Stimulated activated memory B cell treated with anti-CD40 and anti-IgM and Interleukin-4, amounts not matched to agents 10 μg/mL and 1 μg/mL and 100 μg/mL, for 72 hours (primary cell): ENCODE results near the gene ZNF444.
A peak's percentile ranks its signal among the peaks of the same experiment; 100 is the strongest.
"Not testable (repeated sequence)": the region's sequence is repeated elsewhere in the genome, so short reads cannot be mapped to it uniquely, and the experiment has no call there.

Experiments
- ATAC-seq: fragments of 150-1000 bp; cut with Tn5 transposase; 2 replicates; pipeline ENCODE4 v1.10.0; 2021
- H3K27ac Mint-ChIP-seq: one replicate; pipeline ENCODE4 v1.8.0; 2022; ENCODE audit warnings: mild to moderate bottlenecking, mixed read lengths
- H3K27me3 Mint-ChIP-seq: one replicate; pipeline ENCODE4 v1.8.0; 2022; ENCODE audit warnings: mixed read lengths
- H3K36me3 Mint-ChIP-seq: one replicate; pipeline ENCODE4 v1.8.0; 2022; ENCODE audit warnings: mixed read lengths
- H3K4me1 Mint-ChIP-seq: one replicate; pipeline ENCODE4 v1.8.0; 2022; ENCODE audit warnings: mixed read lengths
- H3K4me3 Mint-ChIP-seq: one replicate; pipeline ENCODE4 v1.8.0; 2022; ENCODE audit warnings: mild to moderate bottlenecking, moderate library complexity, mixed read lengths
- H3K9me3 Mint-ChIP-seq: one replicate; pipeline ENCODE4 v1.8.0; 2022; ENCODE audit warnings: mixed read lengths

Gene ZNF444

GRCh38 chr19:56103027-56103614 lies 38.0 kb upstream of the ZNF444 start:
- Mint-ChIP-seq H3K4me1 (peaks cover 37% of the 10 kb centered on the region), H3K27me3 (no peaks in the 10 kb centered on the region), H3K27ac (no peak overlapping the region), H3K9me3 (no peaks in the 10 kb centered on the region), H3K36me3 (peaks cover 49% of the 10 kb centered on the region), H3K4me3 (no peak overlapping the region)
- no peak for ATAC-seq

GRCh38 chr19:56104423-56104822 lies 36.7 kb upstream of the ZNF444 start:
- H3K4me3 Mint-ChIP-seq, result no peak overlapping the region
- peaks cover 49% of the 10 kb centered on the region for H3K36me3 Mint-ChIP-seq
- H3K9me3 Mint-ChIP-seq, result no peaks in the 10 kb centered on the region
- no peaks in the 10 kb centered on the region for H3K27me3 Mint-ChIP-seq
- ATAC-seq, result no peak
- no peak overlapping the region for H3K27ac Mint-ChIP-seq
- peaks cover 44% of the 10 kb centered on the region for H3K4me1 Mint-ChIP-seq

- Mint-ChIP-seq H3K4me3 (peak overlapping the region; percentile 49), H3K27me3 (no peaks in the 10 kb centered on the region), H3K27ac (peak overlapping the region; percentile 59), H3K36me3 (peaks cover 41% of the 10 kb centered on the region), H3K4me1 (peaks cover 47% of the 10 kb centered on the region), H3K9me3 (no peaks in the 10 kb centered on the region)
- peak; percentile 67 for ATAC-seq
These were observed 35.9 kb upstream of the ZNF444 start for GRCh38 chr19:56105090-56105701.

- H3K27me3 Mint-ChIP-seq, H3K9me3 Mint-ChIP-seq, ATAC-seq: not testable (repeated sequence)
- peak overlapping the region; percentile 48 for H3K4me3 Mint-ChIP-seq
- H3K36me3 Mint-ChIP-seq, result peaks cover 38% of the 10 kb centered on the region
- H3K27ac Mint-ChIP-seq, result peak overlapping the region; percentile 59
- peaks cover 54% of the 10 kb centered on the region for H3K4me1 Mint-ChIP-seq
These were observed 35.2 kb upstream of the ZNF444 start for GRCh38 chr19:56105831-56106396.

GRCh38 chr19:56106397-56106849 lies 34.7 kb upstream of the ZNF444 start:
- Mint-ChIP-seq H3K9me3 (no peaks in the 10 kb centered on the region), H3K27me3 (no peaks in the 10 kb centered on the region), H3K27ac (peak overlapping the region; percentile 59), H3K36me3 (peaks cover 33% of the 10 kb centered on the region), H3K4me1 (peaks cover 59% of the 10 kb centered on the region), H3K4me3 (peak overlapping the region; percentile 48)
- ATAC-seq, result no peak

GRCh38 chr19:56106993-56107392 lies 34.1 kb upstream of the ZNF444 start:
- H3K36me3 Mint-ChIP-seq, result peaks cover 27% of the 10 kb centered on the region
- H3K27me3 Mint-ChIP-seq, result no peaks in the 10 kb centered on the region
- ATAC-seq, result no peak
- peaks cover 65% of the 10 kb centered on the region for H3K4me1 Mint-ChIP-seq
- peak overlapping the region; percentile 46 for H3K27ac Mint-ChIP-seq
- peak overlapping the region; percentile 23 for H3K4me3 Mint-ChIP-seq
- H3K9me3 Mint-ChIP-seq, result no peaks in the 10 kb centered on the region

- no peaks in the 10 kb centered on the region for H3K9me3 Mint-ChIP-seq
- peak overlapping the region; percentile 81 for H3K27ac Mint-ChIP-seq
- H3K27me3 Mint-ChIP-seq, result no peaks in the 10 kb centered on the region
- ATAC-seq, result no peak
- peaks cover 72% of the 10 kb centered on the region for H3K4me1 Mint-ChIP-seq
- H3K36me3 Mint-ChIP-seq, result peaks cover 23% of the 10 kb centered on the region
- H3K4me3 Mint-ChIP-seq, result no peak overlapping the region
These were observed 33.3 kb upstream of the ZNF444 start for GRCh38 chr19:56107626-56108351.

- no peak for ATAC-seq
- H3K27ac Mint-ChIP-seq, result peak overlapping the region; percentile 81
- H3K4me1 Mint-ChIP-seq, result peaks cover 81% of the 10 kb centered on the region
- no peak overlapping the region for H3K4me3 Mint-ChIP-seq
- peaks cover 23% of the 10 kb centered on the region for H3K36me3 Mint-ChIP-seq
- no peaks in the 10 kb centered on the region for H3K27me3 Mint-ChIP-seq
- H3K9me3 Mint-ChIP-seq, result no peaks in the 10 kb centered on the region
These were observed 32.5 kb upstream of the ZNF444 start for GRCh38 chr19:56108447-56109195.

GRCh38 chr19:56109226-56109625 lies 31.9 kb upstream of the ZNF444 start:
- ATAC-seq, result no peak
- H3K4me1 Mint-ChIP-seq, result peaks cover 87% of the 10 kb centered on the region
- no peak overlapping the region for H3K4me3 Mint-ChIP-seq
- no peaks in the 10 kb centered on the region for H3K27me3 Mint-ChIP-seq
- H3K36me3 Mint-ChIP-seq, result peaks cover 23% of the 10 kb centered on the region
- H3K9me3 Mint-ChIP-seq, result no peaks in the 10 kb centered on the region
- peak overlapping the region; percentile 81 for H3K27ac Mint-ChIP-seq

- no peak for ATAC-seq
- H3K36me3 Mint-ChIP-seq, result peaks cover 28% of the 10 kb centered on the region
- H3K27me3 Mint-ChIP-seq, result no peaks in the 10 kb centered on the region
- H3K4me3 Mint-ChIP-seq, result peak overlapping the region; percentile 77
- no peaks in the 10 kb centered on the region for H3K9me3 Mint-ChIP-seq
- peaks cover 84% of the 10 kb centered on the region for H3K4me1 Mint-ChIP-seq
- peak overlapping the region; percentile 95 for H3K27ac Mint-ChIP-seq
These were observed 30.3 kb upstream of the ZNF444 start for GRCh38 chr19:56110515-56111448.

- Mint-ChIP-seq H3K27ac (peak overlapping the region; percentile 95), H3K36me3 (peaks cover 21% of the 10 kb centered on the region), H3K4me1 (peaks cover 78% of the 10 kb centered on the region), H3K27me3 (no peaks in the 10 kb centered on the region), H3K9me3 (no peaks in the 10 kb centered on the region), H3K4me3 (peak overlapping the region; percentile 77)
- peak; percentile 95 for ATAC-seq
These were observed 29.3 kb upstream of the ZNF444 start for GRCh38 chr19:56111601-56112312.

- peak overlapping the region; percentile 95 for H3K27ac Mint-ChIP-seq
- peaks cover 75% of the 10 kb centered on the region for H3K4me1 Mint-ChIP-seq
- H3K36me3 Mint-ChIP-seq, result peaks cover 17% of the 10 kb centered on the region
- H3K4me3 Mint-ChIP-seq, result peak overlapping the region; percentile 77
- no peak for ATAC-seq
- H3K27me3 Mint-ChIP-seq, result no peaks in the 10 kb centered on the region
- no peaks in the 10 kb centered on the region for H3K9me3 Mint-ChIP-seq
These were observed 28.8 kb upstream of the ZNF444 start for GRCh38 chr19:56112313-56112709.

- Mint-ChIP-seq H3K27me3 (no peaks in the 10 kb centered on the region), H3K4me3 (peak overlapping the region; percentile 74), H3K9me3 (no peaks in the 10 kb centered on the region), H3K27ac (peak overlapping the region; percentile 95), H3K4me1 (peaks cover 74% of the 10 kb centered on the region), H3K36me3 (peaks cover 16% of the 10 kb centered on the region)
- peak; percentile 47 for ATAC-seq
These were observed 27.9 kb upstream of the ZNF444 start for GRCh38 chr19:56113074-56113632.
